Ovary (tissue), 3 donors: ENCODE data around the gene SHISA6.

ENCODE experiments used
- CTCF ChIP-seq, 3 donors: fragments of 450-650 bp in 2 of 3; fragments of 200-600 bp in 1 of 3; IDR thresholded peaks; one replicate each; pipeline versions ENCODE4 v1.5.1 to v1.8.0; 2016 to 2022; ENCODE audit warnings: antibody characterized with exemption in 3 of 3, mild to moderate bottlenecking in 1 of 3
- EP300 ChIP-seq: sonication (generic); formaldehyde crosslinking; IDR thresholded peaks from one replicate; pipeline ENCODE4 v1.6.1; 2017; ENCODE audit warnings: antibody characterized with exemption
- POLR2A ChIP-seq: fragments of 450-650 bp; IDR thresholded peaks from one replicate; pipeline ENCODE4 v1.6.1; 2017; ENCODE audit warnings: antibody characterized with exemption, mild to moderate bottlenecking, moderate library complexity
- donor health status: DM: no; HTN: no; CAD: no.

- TF ChIP-seq CTCF (IDR thresholded peaks at IDR 0.05) (no peak), POLR2A (no peak), EP300 (no peak)
Measured at GRCh38 chr17:11264183-11264871, 23.3 kb downstream of the SHISA6 start.
